GM12878 (cell line): Measurements from ENCODE around the gene CUL5.

Experiments used
- EGR1 ChIP-seq, 2 experiments: IDR thresholded peaks; 1 replicate in 1 of 2; 2 replicates in 1 of 2; pipeline ENCODE4 v1.6.1; 2011 to 2012; ENCODE audit warnings: low read depth in 2 of 2, low read length in 2 of 2, borderline replicate concordance in 1 of 2, mild to moderate bottlenecking in 1 of 2, moderate library complexity in 1 of 2
- FOXK2 ChIP-seq: fragments of 450-650 bp; IDR thresholded peaks from 2 replicates; pipeline ENCODE4 v1.6.1; 2017; ENCODE audit warnings: mild to moderate bottlenecking, moderate library complexity
- MEF2B ChIP-seq: fragments of 450-650 bp; IDR thresholded peaks from 2 replicates; pipeline ENCODE4 v1.6.1; 2018; ENCODE audit warnings: mild to moderate bottlenecking, moderate library complexity; ENCODE audit not compliant: partially characterized antibody, poor library complexity, severe bottlenecking
- NFXL1 ChIP-seq: fragments of 450-650 bp; IDR thresholded peaks from 2 replicates; pipeline ENCODE4 v1.6.1; 2017; ENCODE audit warnings: antibody characterized with exemption, mild to moderate bottlenecking, borderline replicate concordance
- PAX8 ChIP-seq: fragments of 450-650 bp; IDR thresholded peaks from 2 replicates; pipeline ENCODE4 v1.6.1; 2017; ENCODE audit warnings: mild to moderate bottlenecking, moderate library complexity
- ZNF274 ChIP-seq: IDR thresholded peaks from one replicate; pipeline ENCODE4 v1.8.0; 2011; ENCODE audit not compliant: insufficient read length, insufficient read depth
- TF ChIP-seq, protein P1 (sequence below): IDR thresholded peaks from 2 replicates; pipeline ENCODE4 v1.6.1; 2011; ENCODE audit warnings: borderline replicate concordance, low read depth, mild to moderate bottlenecking, moderate library complexity, low read length; ENCODE audit not compliant: insufficient read depth, poor library complexity, severe bottlenecking
- TF ChIP-seq, protein P2 (sequence below), 3 experiments: IDR thresholded peaks in 2 of 3; conservative IDR thresholded peaks in 1 of 3; 2 replicates each; pipeline ENCODE4 v1.5.1; 2011; ENCODE audit warnings: low read depth in 3 of 3, low read length in 3 of 3, mild to moderate bottlenecking in 3 of 3, control low read depth in 2 of 3, moderate library complexity in 2 of 3, inconsistent platforms in 1 of 3, mixed read lengths in 1 of 3; ENCODE audit not compliant: control insufficient read depth in 2 of 3, insufficient read depth in 1 of 3; ENCODE audit errors: extremely low read depth in 1 of 3

DNA sequence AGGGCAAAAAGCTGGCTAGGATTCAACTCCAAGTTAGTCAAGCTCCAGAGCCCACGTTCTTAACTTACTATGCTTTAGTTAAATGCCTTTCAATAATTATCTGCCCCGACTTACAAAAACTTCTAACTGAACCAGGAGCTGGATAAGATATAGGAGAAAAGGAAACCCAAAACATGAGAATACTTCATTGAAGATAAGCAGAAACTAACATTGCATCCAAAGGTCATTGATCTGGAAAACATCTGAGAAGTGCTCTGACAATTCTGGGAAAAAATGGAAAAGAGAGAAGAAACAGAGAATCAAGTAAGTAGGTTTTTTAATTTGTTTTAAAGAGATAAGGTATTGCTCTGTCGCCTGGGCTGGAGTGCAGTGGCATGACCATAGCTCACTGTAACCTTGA is 139.9 kb downstream of the CUL5 start:
- TF ChIP-seq PAX8 (no peak), NFXL1 (no peak), EGR1 (IDR thresholded peaks at IDR 0.05; ENCODE audit: borderline replicate concordance in 1 of 2, low read depth in 2 of 2, low read length in 2 of 2) (no peak), ZNF274 (no peak), FOXK2 (no peak), MEF2B (no peak)
- TF ChIP-seq, protein P1, sequence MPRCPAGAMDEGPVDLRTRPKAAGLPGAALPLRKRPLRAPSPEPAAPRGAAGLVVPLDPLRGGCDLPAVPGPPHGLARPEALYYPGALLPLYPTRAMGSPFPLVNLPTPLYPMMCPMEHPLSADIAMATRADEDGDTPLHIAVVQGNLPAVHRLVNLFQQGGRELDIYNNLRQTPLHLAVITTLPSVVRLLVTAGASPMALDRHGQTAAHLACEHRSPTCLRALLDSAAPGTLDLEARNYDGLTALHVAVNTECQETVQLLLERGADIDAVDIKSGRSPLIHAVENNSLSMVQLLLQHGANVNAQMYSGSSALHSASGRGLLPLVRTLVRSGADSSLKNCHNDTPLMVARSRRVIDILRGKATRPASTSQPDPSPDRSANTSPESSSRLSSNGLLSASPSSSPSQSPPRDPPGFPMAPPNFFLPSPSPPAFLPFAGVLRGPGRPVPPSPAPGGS: no peak
- TF ChIP-seq, protein P2, sequence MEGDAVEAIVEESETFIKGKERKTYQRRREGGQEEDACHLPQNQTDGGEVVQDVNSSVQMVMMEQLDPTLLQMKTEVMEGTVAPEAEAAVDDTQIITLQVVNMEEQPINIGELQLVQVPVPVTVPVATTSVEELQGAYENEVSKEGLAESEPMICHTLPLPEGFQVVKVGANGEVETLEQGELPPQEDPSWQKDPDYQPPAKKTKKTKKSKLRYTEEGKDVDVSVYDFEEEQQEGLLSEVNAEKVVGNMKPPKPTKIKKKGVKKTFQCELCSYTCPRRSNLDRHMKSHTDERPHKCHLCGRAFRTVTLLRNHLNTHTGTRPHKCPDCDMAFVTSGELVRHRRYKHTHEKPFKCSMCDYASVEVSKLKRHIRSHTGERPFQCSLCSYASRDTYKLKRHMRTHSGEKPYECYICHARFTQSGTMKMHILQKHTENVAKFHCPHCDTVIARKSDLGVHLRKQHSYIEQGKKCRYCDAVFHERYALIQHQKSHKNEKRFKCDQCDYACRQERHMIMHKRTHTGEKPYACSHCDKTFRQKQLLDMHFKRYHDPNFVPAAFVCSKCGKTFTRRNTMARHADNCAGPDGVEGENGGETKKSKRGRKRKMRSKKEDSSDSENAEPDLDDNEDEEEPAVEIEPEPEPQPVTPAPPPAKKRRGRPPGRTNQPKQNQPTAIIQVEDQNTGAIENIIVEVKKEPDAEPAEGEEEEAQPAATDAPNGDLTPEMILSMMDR (IDR thresholded peaks at IDR 0.05 in 2 of 3, conservative IDR thresholded peaks at IDR 0.05 in 1 of 3; ENCODE audit: control insufficient read depth in 2 of 3, extremely low read depth in 1 of 3, insufficient read depth in 1 of 3, low read depth in 3 of 3, low read length in 3 of 3): no peak
